SK-MEL-5 (cell line): ENCODE measurements around the gene GBX1. TPM values are rescaled to one million over a fixed set of nuclear protein-coding genes. Genes with fewer than 3 reads are reported as not detected.

Source experiments
- DNase-seq: peaks from one replicate; pipeline ENCODE4 v3.0.0-alpha.2; 2016; ENCODE audit warnings: low read depth, low spot score
- in situ Hi-C: cut with HindIII; loops from 2 replicates; pipeline ENCODE4 v1.10.0; 2016; ENCODE audit warnings: low sequenced_read_pairs, high pct_unique_total_duplicates, low pct_unique_long_range_greater_than_20kb
- polyA plus RNA-seq, 2 experiments: library from polyadenylated mRNA; depleted of rRNA; stranded (reverse); fragments of >200 nt; gene quantifications; 2 replicates each; pipeline ENCODE4 v1.2.3, GENCODE V29; 2015
- total RNA-seq: library from RNA; depleted of rRNA; stranded (reverse); fragments of >200 nt; shearing (Covaris generic); gene quantifications from 2 replicates; pipeline ENCODE4 v1.2.3, GENCODE V29; 2014; rRNA removed

GBX1 gene
- total RNA-seq = not detected in 2 replicates
- not detected in 2 replicates for polyA plus RNA-seq (2015; cell fraction: cytosol; rRNA removed)
- not detected in 2 replicates for polyA plus RNA-seq (2015; cell fraction: nucleus; rRNA removed)

GRCh38 chr7:151167197-151167961 lies at the start of gene GBX1:
GBX1 (minus strand) TSS chr7:151167694; CDS start chr7:151167548, 146 bp downstream.
- DNase-seq = no peak
- in situ Hi-C loops = loop anchor here (10.0 kb wide), 1 partner anchor 137 kb away; no protein-coding TSS in a partner anchor

DNA sequence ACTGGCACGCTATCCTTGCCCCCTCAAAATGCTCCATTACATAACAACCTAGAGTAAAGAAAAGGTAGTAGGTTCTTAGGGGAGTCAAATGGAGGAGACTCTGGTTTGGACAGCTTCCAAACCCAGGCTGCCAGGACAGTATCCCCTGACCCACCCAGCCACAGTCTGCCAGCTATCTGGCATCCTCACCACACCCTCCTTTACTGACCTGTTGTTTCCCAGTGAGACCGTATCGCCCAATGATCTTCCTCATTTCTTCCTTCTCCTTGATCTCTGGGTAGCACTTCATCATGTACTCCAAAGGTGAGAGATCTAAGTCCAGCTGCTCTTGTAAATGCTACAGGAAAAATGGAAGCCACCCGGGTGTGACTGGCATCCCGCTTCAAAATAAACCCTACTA lies 47.9 kb upstream of the GBX1 start:
- in situ Hi-C loops = no loop called here
- no peak for DNase-seq

GRCh38 chr7:151213826-151214225 lies 46.3 kb upstream of the GBX1 start:
- in situ Hi-C loops = no loop called here
- no peak for DNase-seq

GRCh38 chr7:151212626-151213025 lies 45.1 kb upstream of the GBX1 start:
- no peak for DNase-seq
- in situ Hi-C loops = no loop called here

GRCh38 chr7:151211155-151211772 lies 43.8 kb upstream of the GBX1 start:
- in situ Hi-C loops = no loop called here
- DNase-seq = no peak

DNA sequence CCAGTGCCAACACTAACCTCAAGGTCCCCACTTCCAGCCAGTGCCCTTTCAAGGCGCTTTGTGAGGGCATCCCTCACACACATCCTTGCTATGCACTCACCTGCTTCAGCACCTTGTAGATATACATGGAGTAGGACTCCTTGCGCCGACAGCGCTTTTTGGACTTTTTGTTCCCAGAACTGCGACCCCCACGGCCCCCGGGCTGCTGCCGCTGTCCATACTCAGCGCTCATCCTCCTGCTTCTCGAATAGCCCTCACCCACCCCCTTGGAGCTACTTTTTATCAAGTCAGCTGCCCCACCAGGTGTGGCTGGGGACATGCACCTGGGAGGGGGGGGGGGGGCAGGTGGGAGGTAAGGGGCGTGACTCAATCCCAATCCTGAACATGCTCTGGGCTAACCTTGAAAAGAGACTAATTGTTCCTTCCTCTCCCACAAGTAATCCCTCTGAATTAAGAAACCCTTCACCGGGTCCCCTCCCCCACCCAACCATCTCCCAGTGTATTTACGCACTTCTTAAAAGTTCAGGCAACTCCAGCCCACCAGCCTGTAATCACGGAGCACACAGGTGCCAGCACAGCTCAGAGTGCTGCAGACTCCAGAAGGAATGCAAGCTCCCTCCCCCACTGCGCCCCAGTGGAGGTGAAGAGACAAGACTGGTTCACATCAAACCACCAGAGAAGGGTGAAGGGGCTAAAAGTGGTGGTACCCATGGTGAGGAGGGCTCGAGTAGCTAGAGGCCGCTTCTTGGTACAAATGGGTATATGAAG lies 42.8 kb upstream of the GBX1 start, which contains the start of gene H2BK1:
Gene H2BK1 (minus strand): TSS at position 402 of the 768 bp plus-strand sequence. CDS start 170 bp downstream, at position 232.
- in situ Hi-C loops = no loop called here
- no peak for DNase-seq

DNA sequence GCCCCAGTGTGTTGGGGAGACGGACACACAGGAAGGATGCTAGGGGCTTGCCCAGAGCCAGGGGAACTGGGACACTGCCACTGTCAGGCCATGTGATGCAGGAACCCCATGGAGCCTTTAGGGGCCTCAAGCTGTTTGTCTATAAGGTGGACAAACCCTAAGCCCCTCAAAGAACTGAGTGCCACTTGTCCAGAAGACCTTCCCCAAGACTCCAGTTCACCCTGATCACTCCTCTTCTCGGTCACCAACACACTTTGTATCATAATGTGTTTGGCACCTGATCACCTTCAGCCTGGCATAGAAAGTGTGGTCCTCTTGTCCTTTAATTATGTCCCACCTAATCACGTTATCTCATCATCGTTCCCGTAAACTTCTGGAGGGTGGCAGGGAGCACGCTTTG lies 42.1 kb upstream of the GBX1 start:
- no peak for DNase-seq
- in situ Hi-C loops = no loop called here

GRCh38 chr7:151208253-151208862 lies 40.9 kb upstream of the GBX1 start:
- in situ Hi-C loops = no loop called here
- DNase-seq = no peak

DNA sequence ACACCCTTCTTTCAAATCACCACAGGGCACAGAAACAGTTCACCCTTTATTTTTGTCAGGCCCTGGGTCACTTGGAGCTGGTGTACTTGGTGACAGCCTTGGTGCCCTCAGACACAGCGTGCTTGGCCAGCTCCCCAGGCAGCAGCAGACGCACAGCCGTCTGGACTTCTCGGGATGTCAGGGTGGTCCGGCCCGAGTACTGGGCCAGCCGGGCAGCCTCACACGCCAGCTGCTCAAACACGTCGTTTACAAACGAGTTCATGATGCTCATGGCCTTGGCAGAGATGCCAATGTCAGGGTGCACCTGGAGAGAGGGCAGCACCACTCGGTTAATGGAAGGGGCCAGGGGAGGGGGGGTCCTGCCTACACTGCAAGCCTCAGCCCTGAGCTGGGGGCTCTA lies 40.3 kb upstream of the GBX1 start:
- in situ Hi-C loops = no loop called here
- no peak for DNase-seq

- no peak for DNase-seq
- in situ Hi-C loops = no loop called here
These were observed 39.8 kb upstream of the GBX1 start for GRCh38 chr7:151207315-151207714.

- peak; percentile 24 for DNase-seq
- in situ Hi-C loops = no loop called here
These were observed 39.4 kb upstream of the GBX1 start for GRCh38 chr7:151206914-151207313.

DNA sequence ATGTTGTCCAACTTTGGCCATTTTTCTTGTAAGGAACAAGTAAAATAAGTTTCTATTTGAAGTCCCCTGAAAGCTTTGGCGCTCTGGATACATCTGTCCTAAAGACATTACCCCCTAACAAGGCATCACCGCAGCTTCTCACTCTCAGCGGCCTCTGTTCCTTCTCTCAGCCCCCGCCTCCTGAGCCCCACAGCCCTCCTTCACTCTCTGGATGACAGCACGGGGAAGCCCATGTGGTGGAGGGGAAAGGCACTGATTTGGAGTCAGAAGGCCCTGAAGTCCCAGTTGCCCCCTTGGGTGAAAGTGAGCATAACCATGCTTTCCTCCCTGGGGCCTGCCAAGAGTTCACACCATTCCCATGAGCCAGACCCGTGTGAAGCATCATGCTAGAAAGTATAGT lies 38.2 kb upstream of the GBX1 start:
- no peak for DNase-seq
- in situ Hi-C loops = no loop called here

GRCh38 chr7:151204383-151205032 lies 37.0 kb upstream of the GBX1 start:
- no peak for DNase-seq
- in situ Hi-C loops = no loop called here

DNA sequence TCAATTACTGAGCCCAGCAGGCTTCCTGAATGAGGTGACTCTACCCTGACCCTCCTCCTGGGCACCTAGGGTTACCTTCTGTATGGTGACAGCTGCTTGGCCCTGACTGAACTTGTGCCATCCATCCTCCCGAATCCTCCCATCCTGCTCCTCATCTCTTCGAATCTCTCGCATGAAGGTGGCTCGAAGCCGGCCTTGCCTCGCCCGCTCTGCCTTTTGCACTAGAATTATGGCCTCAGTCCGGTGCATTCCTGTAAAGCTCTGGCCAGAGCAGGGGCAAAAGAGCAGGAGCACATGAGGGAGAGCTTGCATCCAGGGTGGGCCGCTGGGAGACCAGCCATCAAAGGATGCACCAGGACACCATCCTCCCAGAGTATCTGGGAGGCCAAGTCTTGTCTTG lies 35.3 kb upstream of the GBX1 start:
- in situ Hi-C loops = no loop called here
- no peak for DNase-seq

GRCh38 chr7:151201751-151202150 lies 34.3 kb upstream of the GBX1 start:
- no peak for DNase-seq
- in situ Hi-C loops = no loop called here

DNA sequence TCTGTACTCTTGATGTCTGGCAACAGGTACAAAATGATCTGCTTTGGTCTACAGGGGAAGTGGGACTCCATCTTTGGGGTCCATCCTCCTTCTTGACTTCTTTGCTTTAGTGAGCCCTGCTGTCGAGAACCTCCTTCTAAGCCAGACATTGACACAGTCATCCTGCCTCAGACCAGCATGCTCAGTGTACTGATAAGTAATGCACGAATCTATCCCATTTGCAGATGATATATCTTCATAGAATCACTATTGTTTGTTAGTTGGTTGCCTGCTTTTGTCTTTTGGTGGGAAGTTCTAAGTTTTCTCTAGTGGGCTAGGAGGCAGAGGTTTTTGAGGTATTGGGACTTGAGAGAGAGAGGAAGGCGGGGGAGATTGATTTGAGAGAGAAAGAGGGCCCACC lies 33.9 kb upstream of the GBX1 start:
- no peak for DNase-seq
- in situ Hi-C loops = no loop called here
